ENCODE data around the gene PPP1R36.
"Not testable (repeated sequence)": the region's sequence is repeated elsewhere in the genome, so short reads cannot be mapped to it uniquely, and the experiment has no call there.

The PPP1R36 gene

GRCh38 chr14:64605926-64606685 lies 56.3 kb downstream of the PPP1R36 start:
- DNase-seq, result no peak
- in situ Hi-C loops (cut with MboI; ENCODE audit: low pct_unique_long_range_greater_than_20kb, low sequenced_read_pairs), result no loop called here

DNA sequence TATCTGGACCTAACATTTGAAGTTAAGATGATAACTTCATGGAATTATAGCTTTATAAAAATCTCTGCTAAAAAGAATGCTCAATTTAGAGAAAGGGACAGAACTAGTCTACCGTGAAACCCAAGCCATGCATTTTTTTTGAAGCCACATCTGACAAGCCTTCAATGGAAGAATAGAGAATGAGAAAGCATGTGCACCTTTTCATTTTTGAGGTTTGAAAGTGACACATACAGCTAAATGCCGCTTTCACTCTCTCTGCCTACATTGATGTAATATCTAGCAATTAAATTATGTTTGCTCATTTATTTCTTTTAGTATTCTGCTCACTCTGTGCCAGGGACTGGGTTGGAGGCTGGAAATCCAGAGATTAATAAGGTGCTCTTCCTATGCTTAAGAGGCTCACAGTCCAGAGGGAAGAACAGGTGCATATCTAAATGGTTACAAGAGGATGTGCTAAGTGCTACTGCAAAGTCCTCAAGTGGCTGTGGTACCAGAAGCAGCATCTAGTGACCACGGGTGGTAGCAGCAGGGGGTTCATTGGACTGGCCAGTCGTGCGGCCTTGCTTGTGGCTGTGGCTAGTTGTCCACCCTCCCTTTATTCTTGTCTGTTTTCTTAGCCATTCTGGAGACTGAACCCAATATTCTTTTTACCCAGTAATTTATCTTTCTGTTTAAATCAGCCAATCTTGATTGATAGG lies 60.4 kb downstream of the PPP1R36 start:
- DNase-seq, result no peak
- in situ Hi-C loops (cut with MboI; ENCODE audit: low pct_unique_long_range_greater_than_20kb, low sequenced_read_pairs), result no loop called here

DNA sequence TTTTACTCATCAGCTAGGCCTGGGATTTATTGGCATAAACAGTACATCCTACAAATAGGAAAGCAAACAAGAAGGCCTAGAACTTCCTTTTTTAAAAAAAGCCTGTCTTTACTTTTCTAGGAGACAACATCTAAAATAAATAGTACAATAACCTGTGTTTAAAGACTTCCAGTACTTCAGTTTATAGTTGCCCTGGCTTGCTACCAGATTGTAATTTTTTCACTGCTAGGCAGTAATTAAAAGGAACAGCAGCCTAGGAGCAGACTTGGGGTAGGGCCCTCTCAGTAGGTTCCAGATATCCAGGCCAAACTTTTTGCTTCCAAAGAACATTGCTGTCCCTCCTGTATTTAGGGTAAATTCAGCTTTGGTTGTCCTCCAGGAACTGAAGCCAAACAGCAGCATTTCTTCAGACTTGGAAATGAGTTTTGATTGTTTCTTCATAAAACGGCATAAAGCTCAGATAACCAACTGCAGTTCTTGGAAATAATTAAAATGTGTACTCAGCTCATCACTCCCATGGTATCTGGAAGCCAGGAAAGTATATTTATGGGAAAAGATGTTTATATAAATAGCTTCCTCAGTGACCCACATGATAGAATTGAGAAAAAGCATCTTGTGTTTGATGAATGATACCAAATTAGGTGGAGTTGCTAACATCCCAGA lies 61.7 kb downstream of the PPP1R36 start:
- in situ Hi-C loops (cut with MboI; ENCODE audit: low pct_unique_long_range_greater_than_20kb, low sequenced_read_pairs), result no loop called here
- no peak for DNase-seq

GRCh38 chr14:64612021-64612380 lies 62.2 kb downstream of the PPP1R36 start:
- no peak for DNase-seq
- in situ Hi-C loops (cut with MboI; ENCODE audit: low pct_unique_long_range_greater_than_20kb, low sequenced_read_pairs), result no loop called here

GRCh38 chr14:64612971-64613666 lies 63.4 kb downstream of the PPP1R36 start:
- no peak for DNase-seq
- in situ Hi-C loops (cut with MboI; ENCODE audit: low pct_unique_long_range_greater_than_20kb, low sequenced_read_pairs), result no loop called here

GRCh38 chr14:64614166-64614565 lies 64.4 kb downstream of the PPP1R36 start:
- no peak for DNase-seq
- in situ Hi-C loops (cut with MboI; ENCODE audit: low pct_unique_long_range_greater_than_20kb, low sequenced_read_pairs), result no loop called here

GRCh38 chr14:64614805-64615391 lies 65.1 kb downstream of the PPP1R36 start:
- in situ Hi-C loops (cut with MboI; ENCODE audit: low pct_unique_long_range_greater_than_20kb, low sequenced_read_pairs), result no loop called here
- DNase-seq, result no peak

- DNase-seq; in situ Hi-C loops (cut with MboI; ENCODE audit: low pct_unique_long_range_greater_than_20kb, low sequenced_read_pairs): not testable (repeated sequence)
Measured at GRCh38 chr14:64617872-64618408, 68.2 kb downstream of the PPP1R36 start.

DNA sequence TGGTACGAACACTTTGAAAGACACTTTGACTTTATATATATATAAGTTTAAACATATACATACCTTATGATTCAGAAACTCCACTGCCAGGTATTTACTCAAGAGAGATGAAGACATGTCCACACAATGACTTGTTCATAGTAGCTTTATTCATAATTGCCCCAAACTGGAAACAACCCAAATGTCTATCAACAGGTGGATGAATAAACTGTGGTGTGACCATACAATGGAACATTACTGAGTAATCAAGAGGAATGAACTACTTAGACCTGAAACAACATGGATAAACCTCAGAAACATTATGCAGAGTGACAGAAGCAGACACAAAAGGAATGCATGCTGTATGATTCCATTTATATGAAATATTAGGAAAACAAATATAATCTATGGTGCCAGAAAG lies 71.1 kb downstream of the PPP1R36 start:
- in situ Hi-C loops (cut with MboI; ENCODE audit: low pct_unique_long_range_greater_than_20kb, low sequenced_read_pairs), result no loop called here
- DNase-seq, result no peak

- no peak for DNase-seq
- in situ Hi-C loops (cut with MboI; ENCODE audit: low pct_unique_long_range_greater_than_20kb, low sequenced_read_pairs), result no loop called here
Measured at GRCh38 chr14:64623554-64624165, 73.9 kb downstream of the PPP1R36 start.

DNA sequence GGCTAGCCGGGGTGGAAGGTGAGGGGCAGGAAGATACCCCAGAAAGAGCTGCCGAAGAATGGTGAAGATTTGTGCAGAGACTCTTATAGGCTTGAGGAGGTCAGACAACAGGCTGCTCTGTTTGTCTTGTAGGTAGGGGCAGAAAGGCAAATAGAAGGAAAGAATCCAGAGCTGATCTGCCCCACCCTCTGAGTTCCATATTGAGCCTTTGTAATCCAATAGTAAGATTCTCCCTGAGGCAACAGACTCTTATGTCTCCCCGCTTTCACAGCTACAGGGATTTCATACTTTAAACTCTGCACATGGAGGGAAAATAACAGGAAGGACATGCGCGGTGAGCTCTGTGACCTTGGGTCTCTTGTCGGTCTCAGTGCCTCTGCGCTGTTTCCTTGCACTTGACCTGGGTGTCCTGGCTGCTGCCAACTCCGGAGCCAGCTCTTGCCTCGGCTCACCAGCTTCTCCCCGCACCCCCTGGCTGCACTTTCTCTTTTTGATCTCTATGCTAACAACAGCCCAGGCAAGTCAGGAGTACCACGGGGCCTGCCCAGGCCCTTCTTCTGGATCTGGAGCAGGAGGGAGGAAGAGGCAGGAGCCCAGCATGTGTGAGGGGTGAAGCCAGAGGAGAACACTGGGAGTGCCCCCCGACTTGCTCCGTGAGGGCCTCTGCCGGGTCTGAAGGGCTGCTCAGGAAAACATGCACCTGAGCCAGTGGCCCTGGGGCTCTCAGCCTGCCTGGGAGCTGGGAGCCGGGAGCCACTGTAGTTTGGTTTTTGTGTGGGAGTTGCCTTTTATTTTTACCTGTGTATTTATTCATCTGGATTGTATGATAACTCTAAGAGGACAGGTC lies 75.8 kb downstream of the PPP1R36 start:
- no peak for DNase-seq
- in situ Hi-C loops (cut with MboI; ENCODE audit: low pct_unique_long_range_greater_than_20kb, low sequenced_read_pairs), result loop anchor here (25.0 kb wide), 1 partner anchor 288 kb away; no protein-coding TSS in a partner anchor

DNA sequence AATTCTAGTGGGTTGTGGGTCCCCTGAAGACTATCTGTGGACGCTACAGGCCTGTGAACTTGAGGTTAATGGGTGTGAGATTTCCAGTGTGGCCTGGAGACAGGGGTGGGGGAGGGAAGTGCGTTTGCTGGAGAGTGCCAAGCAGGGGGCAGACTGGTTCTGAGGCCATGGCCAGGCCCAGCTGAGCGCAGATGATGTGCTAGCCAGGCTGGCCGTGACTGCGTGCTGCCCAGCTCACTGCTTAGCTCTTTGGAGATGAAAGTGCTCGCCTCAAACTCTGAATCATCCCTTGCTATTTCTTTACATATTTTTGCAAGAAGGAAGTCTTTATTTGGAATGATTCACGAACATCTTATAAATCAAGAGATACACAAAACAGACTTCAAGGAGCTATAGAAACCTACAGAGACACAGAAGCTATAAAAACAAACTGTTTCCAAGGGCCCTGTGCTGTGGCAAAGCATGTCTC lies 79.2 kb downstream of the PPP1R36 start:
- in situ Hi-C loops (cut with MboI; ENCODE audit: low pct_unique_long_range_greater_than_20kb, low sequenced_read_pairs), result loop anchor here (25.0 kb wide), 1 partner anchor 292 kb away; no protein-coding TSS in a partner anchor
- DNase-seq, result no peak

DNA sequence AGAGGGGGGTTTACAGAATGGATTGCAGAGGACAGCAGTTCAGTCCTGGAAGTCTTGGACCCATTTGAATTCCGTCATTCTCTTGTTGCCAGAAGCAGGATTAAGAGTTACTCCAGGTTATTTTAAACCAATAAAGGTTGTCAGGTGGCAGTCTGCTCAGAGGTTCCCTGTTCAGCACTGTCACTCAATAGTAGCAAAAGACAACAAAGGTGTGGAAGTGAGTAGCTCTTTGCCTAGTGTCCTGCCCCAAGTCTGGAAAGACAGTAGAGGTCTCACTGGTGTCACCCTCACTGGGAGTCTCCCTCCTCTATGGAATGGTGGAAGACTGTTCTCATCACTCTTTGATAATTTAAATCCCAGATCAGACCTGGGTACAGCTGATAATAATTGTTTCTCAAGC lies 81.0 kb downstream of the PPP1R36 start:
- in situ Hi-C loops (cut with MboI; ENCODE audit: low pct_unique_long_range_greater_than_20kb, low sequenced_read_pairs), result loop anchor here (25.0 kb wide), 1 partner anchor 293 kb away; no protein-coding TSS in a partner anchor

DNA sequence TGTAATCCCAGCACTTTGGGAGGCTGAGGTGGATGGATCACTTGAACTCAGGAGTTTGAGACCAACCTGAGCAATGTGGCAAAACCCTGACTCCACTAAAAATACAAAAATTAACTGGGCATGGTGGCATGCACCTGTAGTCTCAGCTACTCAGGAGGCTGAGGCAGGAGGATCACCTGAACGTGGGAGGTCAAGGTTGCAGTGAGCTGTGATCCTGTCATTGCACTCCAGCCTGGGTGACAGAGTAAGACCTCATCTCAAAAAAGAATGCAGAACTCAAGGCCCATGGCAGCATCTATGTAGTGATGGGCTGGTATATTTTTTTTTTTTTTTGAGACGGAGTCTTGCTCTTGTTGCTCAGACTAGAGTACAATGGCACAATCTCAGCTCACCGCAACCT lies 81.5 kb downstream of the PPP1R36 start:
- in situ Hi-C loops (cut with MboI; ENCODE audit: low pct_unique_long_range_greater_than_20kb, low sequenced_read_pairs), result loop anchor here (25.0 kb wide), 1 partner anchor 294 kb away; no protein-coding TSS in a partner anchor
- not testable (repeated sequence) for DNase-seq

More for the DNA sequence above, 81.0 kb downstream of the PPP1R36 start:
- DNase-seq, result no peak

GRCh38 chr14:64632056-64632455 lies 82.3 kb downstream of the PPP1R36 start:
- no peak for DNase-seq
- in situ Hi-C loops (cut with MboI; ENCODE audit: low pct_unique_long_range_greater_than_20kb, low sequenced_read_pairs), result loop anchor here (25.0 kb wide), 1 partner anchor 295 kb away; no protein-coding TSS in a partner anchor

DNA sequence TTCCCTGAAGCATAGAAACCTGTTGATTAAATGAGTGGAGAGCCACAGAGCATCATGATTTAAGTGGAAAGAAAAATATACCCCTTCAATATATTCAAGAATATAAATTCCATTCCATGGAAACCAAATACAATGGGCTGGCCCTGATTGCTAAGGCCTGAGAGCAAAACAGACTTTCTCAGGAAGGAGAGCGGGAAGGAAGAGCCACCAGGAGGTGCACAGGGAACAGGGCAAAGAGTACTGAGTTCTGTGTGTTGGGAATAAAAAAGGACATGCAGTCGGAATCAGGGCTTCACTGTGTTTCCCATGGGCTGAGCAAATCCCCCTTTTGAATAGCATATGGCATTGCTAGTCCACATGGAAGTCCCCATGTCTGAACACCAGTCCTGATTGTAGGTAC lies 84.8 kb downstream of the PPP1R36 start:
- in situ Hi-C loops (cut with MboI; ENCODE audit: low pct_unique_long_range_greater_than_20kb, low sequenced_read_pairs), result loop anchor here (25.0 kb wide), 1 partner anchor 297 kb away; no protein-coding TSS in a partner anchor
- no peak for DNase-seq

Measured in KBM-7 (cell line).